NB4 (cell line): Measurements from ENCODE around the gene KIF1A.

Experiments used
- CTCF ChIP-seq: IDR thresholded peaks from one replicate; pipeline ENCODE4 v1.5.1; 2012; ENCODE audit warnings: low read depth, low read length
- MAX ChIP-seq: IDR thresholded peaks from 2 replicates; pipeline ENCODE4 v1.6.1; 2011; ENCODE audit warnings: low read depth, low read length
- POLR2A ChIP-seq: IDR thresholded peaks from 2 replicates; pipeline ENCODE4 v1.6.1; 2011; ENCODE audit warnings: mild to moderate bottlenecking; ENCODE audit not compliant: insufficient read length; ENCODE audit errors: extremely low read depth

DNA sequence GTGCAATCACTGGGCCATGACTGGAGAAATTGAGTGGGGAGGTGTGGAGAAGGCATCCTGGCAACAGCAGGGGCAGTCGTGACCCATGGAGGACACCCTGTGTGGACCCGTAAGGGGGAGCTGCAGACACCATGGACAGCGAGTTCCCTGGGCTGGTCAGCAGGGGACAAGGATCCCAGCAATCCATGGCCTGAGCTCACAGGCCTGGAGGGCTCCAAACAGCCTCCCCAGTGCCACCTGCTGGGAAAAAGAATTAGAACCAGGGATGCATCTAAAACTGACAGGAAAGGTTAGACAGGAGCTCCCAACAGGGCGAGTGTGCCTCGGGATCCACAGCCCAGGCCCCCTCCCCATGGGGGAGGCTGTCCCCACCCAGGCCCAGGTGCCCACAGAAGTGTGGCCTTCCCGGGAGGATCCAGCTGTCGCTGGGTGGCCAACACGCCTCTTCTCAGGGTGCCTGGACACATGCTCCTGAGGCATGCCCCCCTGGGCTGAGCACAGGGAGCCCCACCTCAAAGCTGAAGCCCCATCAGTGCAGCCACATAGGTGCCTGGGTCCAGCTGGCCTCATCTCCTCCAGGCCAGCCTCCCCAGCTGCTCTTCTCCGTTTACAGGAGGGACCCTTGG, 20.5 kb upstream of the KIF1A start:
- TF ChIP-seq CTCF (peak; percentile 60), POLR2A (no peak), MAX (no peak)
